Measurements from ENCODE around the gene EIF4EBP3. TPM values are rescaled to one million over a fixed set of nuclear protein-coding genes. Genes with fewer than 3 reads are reported as not detected.

The EIF4EBP3 gene
- total and polyA plus RNA-seq, 4 donors, result 5.2 to 69.5 (median 20.4) TPM

DNA sequence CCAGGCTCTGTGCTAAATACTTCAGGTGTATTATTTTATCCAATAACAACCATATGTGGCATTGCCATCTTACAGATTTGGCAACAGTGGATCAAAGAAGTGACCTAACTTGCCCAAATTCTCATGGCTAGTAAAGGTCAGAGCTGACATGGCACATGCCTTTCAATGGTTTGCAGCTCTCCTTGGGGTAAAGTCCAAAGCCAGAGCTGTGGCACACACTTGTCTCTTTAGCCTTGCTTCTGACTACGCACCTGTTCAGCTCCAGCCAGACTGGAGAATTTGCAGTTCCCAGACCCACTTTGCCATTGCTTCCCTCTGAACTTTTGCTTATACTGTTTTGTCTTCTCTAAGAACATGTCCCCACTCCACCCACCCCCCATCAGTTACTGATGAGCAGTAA lies 23.0 kb downstream of the EIF4EBP3 start:
- no peaks in the 10 kb centered on the region for H3K27me3 ChIP-seq (ENCODE audit: control insufficient read depth in 3 of 3, insufficient read depth in 3 of 3, low read length in 2 of 3)
- ATAC-seq (ENCODE audit: insufficient read depth, low FRiP score), result no peak
- H3K4me1 ChIP-seq (ENCODE audit: control insufficient read depth in 5 of 5, insufficient read depth in 5 of 5, low read length in 5 of 5), result peaks cover 0 to 32% (median 23%) of the 10 kb centered on the region in 5 donors
- DNase-seq, result no peak
- 93 to 98% methylated on average over 1 of the region's 1 CpG for WGBS, 2 donors
- no peak for TF ChIP-seq CTCF (IDR thresholded peaks at IDR 0.05; ENCODE audit: control extremely low read depth, extremely low read depth)
- no peak overlapping the region for H3K4me3 ChIP-seq
- H3K9me3 ChIP-seq (ENCODE audit: control insufficient read depth in 4 of 4, insufficient read depth in 3 of 4, low read length in 3 of 4), result no peaks in the 10 kb centered on the region
- H3K36me3 ChIP-seq (ENCODE audit: control insufficient read depth in 4 of 4, insufficient read depth in 4 of 4, low read length in 4 of 4), result peaks cover 0 to 24% (median 18%) of the 10 kb centered on the region in 4 donors
- peak overlapping the region in 1 of 2 donors; percentile 37 for H3K27ac ChIP-seq (ENCODE audit: low read depth in 1 of 2, low read length in 1 of 2)
- no peak overlapping the region for H3K9ac ChIP-seq (ENCODE audit: insufficient read depth in 1 of 2, low read length in 2 of 2)

GRCh38 chr5:140571105-140571504 lies 23.6 kb downstream of the EIF4EBP3 start:
- peaks cover 0 to 28% (median 17%) of the 10 kb centered on the region in 5 donors for H3K4me1 ChIP-seq (ENCODE audit: control insufficient read depth in 5 of 5, insufficient read depth in 5 of 5, low read length in 5 of 5)
- no peak for TF ChIP-seq CTCF (IDR thresholded peaks at IDR 0.05; ENCODE audit: control extremely low read depth, extremely low read depth)
- no peak overlapping the region for H3K4me3 ChIP-seq
- no peak overlapping the region for H3K9ac ChIP-seq (ENCODE audit: insufficient read depth in 1 of 2, low read length in 2 of 2)
- H3K27me3 ChIP-seq (ENCODE audit: control insufficient read depth in 3 of 3, insufficient read depth in 3 of 3, low read length in 2 of 3), result no peaks in the 10 kb centered on the region
- peaks cover 0 to 22% (median 15%) of the 10 kb centered on the region in 4 donors for H3K36me3 ChIP-seq (ENCODE audit: control insufficient read depth in 4 of 4, insufficient read depth in 4 of 4, low read length in 4 of 4)
- peak overlapping the region in 1 of 2 donors; percentile 37 for H3K27ac ChIP-seq (ENCODE audit: low read depth in 1 of 2, low read length in 1 of 2)
- DNase-seq (peak in 2 of 3 donors; percentile 43 to 66), ATAC-seq (ENCODE audit: insufficient read depth, low FRiP score) (no peak)
- no peaks in the 10 kb centered on the region for H3K9me3 ChIP-seq (ENCODE audit: control insufficient read depth in 4 of 4, insufficient read depth in 3 of 4, low read length in 3 of 4)
- 75 to 85% methylated on average over 5 of the region's 5 CpGs for WGBS, 2 donors

DNA sequence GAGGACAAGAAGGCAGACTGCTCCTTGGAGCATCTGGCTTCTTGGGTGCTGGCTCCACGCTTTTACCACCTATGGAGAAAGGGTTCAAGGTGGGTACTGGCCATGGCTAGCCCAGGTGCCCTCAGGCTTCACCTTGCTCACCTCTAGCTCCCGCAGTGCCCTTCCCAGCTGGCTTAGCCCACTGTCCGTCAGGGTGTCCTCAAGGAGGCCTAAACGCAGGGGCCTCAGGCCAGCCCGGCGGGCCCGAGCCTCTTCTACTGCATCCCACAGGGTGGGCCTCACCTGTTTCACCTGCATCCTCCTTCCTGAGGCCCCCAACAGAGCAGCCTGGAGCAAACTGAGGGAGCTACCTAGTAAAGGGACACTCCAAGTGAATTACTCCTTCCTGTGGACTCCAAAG lies 26.2 kb downstream of the EIF4EBP3 start:
- Histone ChIP-seq H3K4me1 (ENCODE audit: control insufficient read depth in 5 of 5, insufficient read depth in 5 of 5, low read length in 5 of 5) (peaks cover 0 to 18% (median 7%) of the 10 kb centered on the region in 5 donors), H3K9ac (ENCODE audit: insufficient read depth in 1 of 2, low read length in 2 of 2) (no peak overlapping the region), H3K9me3 (ENCODE audit: control insufficient read depth in 4 of 4, insufficient read depth in 3 of 4, low read length in 3 of 4) (no peaks in the 10 kb centered on the region), H3K36me3 (ENCODE audit: control insufficient read depth in 4 of 4, insufficient read depth in 4 of 4, low read length in 4 of 4) (peaks cover 0 to 3% (median 0%) of the 10 kb centered on the region in 4 donors), H3K27me3 (ENCODE audit: control insufficient read depth in 3 of 3, insufficient read depth in 3 of 3, low read length in 2 of 3) (no peaks in the 10 kb centered on the region), H3K27ac (ENCODE audit: low read depth in 1 of 2, low read length in 1 of 2) (peak overlapping the region in 1 of 2 donors; percentile 21), H3K4me3 (no peak overlapping the region)
- no peak for TF ChIP-seq CTCF (IDR thresholded peaks at IDR 0.05; ENCODE audit: control extremely low read depth, extremely low read depth)
- ATAC-seq (ENCODE audit: insufficient read depth, low FRiP score) (no peak), DNase-seq (no peak)
- 96 to 99% methylated on average over 7 of the region's 7 CpGs for WGBS, 2 donors

GRCh38 chr5:140574165-140574564 lies 26.7 kb downstream of the EIF4EBP3 start:
- 40 to 50% methylated on average over 3 of the region's 3 CpGs for WGBS, 2 donors

More at GRCh38 chr5:140574165-140574564, 26.7 kb downstream of the EIF4EBP3 start:
- TF ChIP-seq CTCF (IDR thresholded peaks at IDR 0.05; ENCODE audit: control extremely low read depth, extremely low read depth), result no peak
- Histone ChIP-seq H3K4me1 (ENCODE audit: control insufficient read depth in 5 of 5, insufficient read depth in 5 of 5, low read length in 5 of 5) (peaks cover 0 to 18% (median 6%) of the 10 kb centered on the region in 5 donors), H3K36me3 (ENCODE audit: control insufficient read depth in 4 of 4, insufficient read depth in 4 of 4, low read length in 4 of 4) (peaks cover 0 to 3% (median 0%) of the 10 kb centered on the region in 4 donors), H3K4me3 (no peak overlapping the region), H3K9ac (ENCODE audit: insufficient read depth in 1 of 2, low read length in 2 of 2) (no peak overlapping the region), H3K9me3 (ENCODE audit: control insufficient read depth in 4 of 4, insufficient read depth in 3 of 4, low read length in 3 of 4) (no peaks in the 10 kb centered on the region), H3K27me3 (ENCODE audit: control insufficient read depth in 3 of 3, insufficient read depth in 3 of 3, low read length in 2 of 3) (no peaks in the 10 kb centered on the region), H3K27ac (ENCODE audit: low read depth in 1 of 2, low read length in 1 of 2) (no peak overlapping the region)
- ATAC-seq (ENCODE audit: insufficient read depth, low FRiP score) (peak; percentile 37), DNase-seq (peak in 1 of 3 donors; percentile 42)
